Renal cortex interstitium (tissue), 11 donors: ENCODE measurements around the gene GARNL3. TPM values are rescaled to one million over a fixed set of nuclear protein-coding genes. Genes with fewer than 3 reads are reported as not detected.
A peak's percentile ranks its signal among the peaks of the same experiment; 100 is the strongest.

Experiments used
- DNase-seq, 11 donors: peaks; one replicate each; pipeline ENCODE4 v3.0.0-alpha.2; 2013; ENCODE audit warnings: low read depth in 9 of 11, low spot score in 4 of 11; ENCODE audit errors: extremely low read depth in 1 of 11
- polyA plus RNA-seq, 3 donors: library from polyadenylated mRNA; unstranded; fragments of 120-200 nt; gene quantifications; one replicate each; pipeline ENCODE4 v1.2.1, GENCODE V29; 2013; ENCODE audit not compliant: insufficient read length in 3 of 3

The GARNL3 gene
- polyA plus RNA-seq, 3 donors: 13.9 to 18.1 (median 16.1) TPM

DNA sequence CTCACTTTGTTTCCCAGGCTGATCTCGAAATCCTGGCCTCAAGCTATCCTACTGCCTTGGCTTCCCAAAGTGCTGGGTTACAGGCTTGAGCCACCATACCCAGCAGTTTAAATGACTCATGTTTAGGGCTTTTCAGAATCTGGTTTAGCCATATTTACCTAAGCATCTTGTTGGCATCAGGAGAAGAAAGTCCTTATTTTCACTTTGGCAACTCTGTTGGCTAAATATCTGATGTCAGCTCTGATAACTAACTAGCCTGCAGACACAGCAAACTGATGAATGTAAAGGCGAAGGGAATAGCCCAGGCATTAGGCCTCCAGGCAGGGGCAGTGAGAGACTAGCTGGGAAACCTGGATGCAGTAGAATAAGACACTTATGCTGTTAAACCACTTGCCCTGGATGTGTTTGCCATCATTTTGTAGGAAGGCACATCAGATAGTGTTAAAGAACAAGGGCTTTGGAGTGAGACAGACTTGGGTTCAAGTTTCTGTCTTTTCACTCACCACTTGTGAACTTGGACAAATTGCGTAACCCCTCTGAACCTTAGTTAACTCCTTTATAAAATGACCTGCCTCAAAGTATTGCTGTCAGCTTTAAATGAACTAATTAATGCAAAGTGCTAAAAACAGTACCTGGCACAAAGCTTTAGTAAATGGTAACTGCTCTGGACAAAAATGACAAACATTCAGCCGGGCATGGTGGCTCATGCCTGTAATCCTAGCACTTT, 34.7 kb upstream of the GARNL3 start:
- DNase-seq: no peak

DNA sequence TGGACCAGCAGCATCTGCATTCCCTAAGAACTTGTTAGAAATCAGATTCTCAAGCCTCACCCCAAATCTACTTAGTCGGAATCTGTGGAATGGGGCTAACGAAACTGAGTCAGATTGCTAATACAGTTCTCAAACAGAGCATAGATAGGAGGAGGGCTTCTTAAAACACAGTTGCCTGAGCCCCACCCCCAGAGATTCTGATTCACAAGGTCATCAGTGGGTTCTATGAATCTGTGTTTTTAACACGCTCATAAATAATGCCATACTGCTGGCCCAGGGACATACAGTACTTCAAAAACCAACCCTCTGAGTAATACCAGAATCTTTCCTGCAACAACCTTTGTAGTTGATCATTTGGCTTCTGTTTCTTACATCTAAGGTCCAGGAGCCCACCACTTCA, 32.9 kb upstream of the GARNL3 start:
- no peak for DNase-seq

DNA sequence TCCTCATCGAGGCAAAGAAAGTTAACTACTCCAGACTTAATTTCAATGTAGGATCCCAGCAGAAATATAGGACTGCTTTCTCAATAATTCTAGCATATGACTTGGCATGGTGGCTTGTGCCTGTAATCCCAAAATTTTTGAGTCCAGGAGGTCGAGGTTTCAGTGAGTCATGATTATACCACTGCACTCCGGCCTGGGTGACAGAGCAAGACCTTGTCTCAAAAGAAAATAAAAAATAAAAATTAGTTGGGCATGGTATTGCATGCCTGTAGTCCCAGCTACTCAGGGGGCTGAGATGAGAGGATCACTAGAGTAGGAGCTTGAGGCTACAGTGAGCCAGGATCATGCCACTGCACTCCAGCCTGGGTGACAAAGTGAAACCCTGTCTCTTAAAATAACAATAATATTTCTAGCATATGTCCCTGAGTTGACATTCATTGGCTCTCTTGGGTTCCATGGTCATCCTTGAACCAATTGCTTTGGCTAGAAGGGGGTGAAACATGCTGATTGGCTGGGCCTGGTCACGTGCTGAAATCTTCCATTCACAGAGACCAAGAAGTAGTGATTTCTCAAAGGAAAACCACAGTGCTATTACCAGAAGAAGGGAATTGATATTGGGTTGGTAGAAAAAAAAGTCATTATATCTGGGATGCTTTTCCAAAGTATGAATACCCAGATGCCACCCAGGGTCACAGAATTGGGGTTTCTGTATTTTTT, 31.6 kb upstream of the GARNL3 start:
- no peak for DNase-seq

DNA sequence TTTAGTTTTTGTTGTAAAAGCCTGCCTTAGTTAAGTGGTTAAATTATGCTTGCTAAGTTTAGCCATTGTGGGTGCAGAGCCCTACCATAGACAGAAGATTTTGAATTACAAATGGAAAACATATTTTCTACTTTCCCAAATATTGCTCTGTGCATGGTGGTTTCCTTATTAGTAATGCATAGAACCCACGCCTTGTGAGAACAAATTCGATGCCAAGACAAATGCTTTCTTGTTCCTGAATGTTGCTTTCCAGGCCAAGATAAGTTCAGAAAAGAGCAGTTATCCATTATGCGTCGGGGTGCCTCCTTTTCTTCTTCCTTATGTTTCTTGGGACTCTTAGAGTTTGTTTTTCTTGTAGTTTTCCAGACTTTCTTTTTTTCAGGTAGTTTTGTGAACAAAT, 31.0 kb upstream of the GARNL3 start:
- no peak for DNase-seq

DNA sequence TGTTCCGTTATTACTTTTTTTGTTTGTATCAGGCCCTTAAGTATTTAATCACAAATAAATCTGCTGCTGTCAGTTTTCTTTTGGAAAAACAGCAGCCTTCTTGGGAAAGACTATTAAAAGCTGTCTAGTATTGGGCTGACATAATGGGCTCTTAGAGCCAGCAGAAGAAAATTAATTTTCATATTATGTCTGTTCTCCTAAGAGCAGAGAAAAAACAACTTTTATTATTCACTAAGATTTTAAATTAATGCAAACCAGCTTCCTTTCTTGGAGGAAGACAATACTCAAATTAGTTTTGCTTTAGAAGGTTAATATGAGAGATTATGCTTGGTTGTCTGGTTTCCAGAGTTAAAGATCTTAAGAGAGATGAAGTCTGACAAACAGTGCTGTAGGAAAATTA, 30.6 kb upstream of the GARNL3 start:
- no peak for DNase-seq

DNA sequence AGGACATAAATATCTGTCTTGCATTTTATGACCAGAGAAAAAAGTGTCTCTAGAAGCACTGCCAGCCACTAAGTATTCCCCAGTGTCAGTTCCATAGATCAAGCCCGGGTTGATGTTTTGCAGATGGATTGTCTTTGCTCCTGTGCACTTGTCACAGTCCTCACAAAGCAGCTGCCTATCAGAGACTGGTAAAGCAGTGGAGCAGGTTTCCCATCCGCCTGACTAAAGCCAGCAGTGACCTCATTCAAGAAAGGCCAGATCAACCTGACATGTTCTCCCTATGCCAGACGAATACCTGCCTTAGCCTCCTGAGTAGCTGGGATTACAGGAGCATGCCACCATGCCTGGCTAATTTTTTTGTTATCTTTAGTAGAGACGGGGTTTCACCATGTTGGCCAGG, 26.8 kb upstream of the GARNL3 start:
- no peak for DNase-seq

DNA sequence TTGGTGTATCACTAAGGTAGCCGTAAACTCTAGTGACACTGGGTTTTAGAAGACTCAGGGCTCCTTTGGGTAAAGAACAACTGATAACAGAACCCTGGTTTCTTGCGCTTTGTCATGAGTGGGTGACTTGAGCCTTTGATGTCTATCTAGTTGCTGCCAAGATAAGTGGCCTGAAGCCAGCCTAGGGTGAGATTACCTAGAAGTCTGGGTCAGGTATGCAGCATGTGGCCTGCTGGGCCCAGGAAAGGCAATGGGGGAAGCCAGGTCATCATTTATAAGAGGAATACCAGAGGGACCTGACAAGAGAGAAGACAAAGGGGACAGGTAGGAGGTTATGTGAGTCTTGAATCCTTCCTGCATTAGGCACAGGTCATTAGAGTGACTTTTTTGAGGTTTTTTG, 23.2 kb upstream of the GARNL3 start:
- DNase-seq: no peak

DNA sequence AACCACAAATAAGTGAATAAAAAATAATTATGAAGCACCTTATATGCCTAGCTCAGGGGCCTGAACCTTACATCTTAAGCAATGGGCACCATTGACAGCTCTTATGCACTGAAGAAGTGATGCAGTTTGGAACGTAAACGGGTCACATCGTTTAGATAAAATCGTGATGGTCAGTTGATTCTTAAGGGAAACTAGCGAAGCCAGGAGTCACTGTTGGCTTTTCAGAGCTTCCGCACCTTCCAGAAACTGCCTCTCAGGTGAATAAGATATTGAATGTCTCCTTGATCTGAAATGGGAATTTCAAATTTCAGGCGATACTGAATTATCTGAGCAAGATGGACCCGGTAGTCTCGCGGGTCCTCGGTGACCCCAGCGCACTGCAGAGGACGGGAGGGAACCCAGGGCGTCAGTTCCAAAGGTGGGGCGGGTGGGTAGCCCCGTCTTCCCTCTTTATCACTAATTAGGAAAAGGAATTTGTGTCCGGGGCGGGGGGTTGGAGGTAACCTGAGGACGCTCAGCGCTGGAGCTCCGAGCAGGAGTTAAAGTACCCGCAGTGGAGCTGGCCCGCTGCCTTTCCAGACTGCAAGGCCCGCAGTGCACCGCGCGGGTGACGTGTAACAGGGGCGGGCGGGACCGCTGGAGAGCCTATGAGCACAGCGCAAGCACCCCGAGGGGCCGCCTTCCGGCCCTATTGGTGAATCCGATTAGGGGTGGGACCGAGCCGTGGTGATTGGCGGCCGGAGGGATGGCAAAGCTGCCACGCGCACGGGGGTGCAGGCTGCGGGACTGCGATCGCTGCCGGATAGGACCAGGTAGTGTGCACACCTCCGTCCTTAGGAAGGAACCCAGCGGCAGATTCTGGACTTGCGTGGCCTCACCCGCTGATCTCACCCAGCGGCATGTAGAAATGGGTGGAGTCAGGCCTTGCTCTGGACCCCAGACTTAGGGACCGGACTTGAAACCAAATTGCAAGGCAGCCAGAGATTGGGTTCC, 19.7 kb upstream of the GARNL3 start:
- DNase-seq: peak; percentile 81 to 95 (median 92)

DNA sequence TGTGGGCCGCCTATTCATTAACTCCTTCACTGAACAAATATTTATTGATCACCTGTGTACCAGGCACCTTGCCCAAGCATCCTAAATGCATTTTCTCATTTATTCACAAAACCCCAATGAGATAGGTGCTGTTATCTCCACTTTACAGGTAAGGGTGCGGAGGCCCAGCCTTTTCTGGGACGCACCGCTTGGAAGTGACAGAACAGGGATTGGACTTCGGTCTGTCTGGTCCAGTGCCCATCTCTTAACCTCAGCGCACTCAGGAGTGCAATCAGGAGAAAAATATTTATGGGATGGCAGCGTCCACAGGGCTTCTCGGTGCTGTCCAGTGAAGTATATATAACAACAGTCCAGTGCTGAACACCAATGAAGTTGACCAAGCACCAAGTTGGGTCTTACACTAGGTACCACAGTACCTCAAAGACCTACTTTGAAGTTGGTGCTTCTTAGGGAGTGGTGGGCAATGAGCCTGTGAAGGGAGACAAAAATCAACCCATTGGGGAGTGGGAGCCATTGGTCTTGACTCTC, 18.9 kb upstream of the GARNL3 start:
- no peak for DNase-seq

DNA sequence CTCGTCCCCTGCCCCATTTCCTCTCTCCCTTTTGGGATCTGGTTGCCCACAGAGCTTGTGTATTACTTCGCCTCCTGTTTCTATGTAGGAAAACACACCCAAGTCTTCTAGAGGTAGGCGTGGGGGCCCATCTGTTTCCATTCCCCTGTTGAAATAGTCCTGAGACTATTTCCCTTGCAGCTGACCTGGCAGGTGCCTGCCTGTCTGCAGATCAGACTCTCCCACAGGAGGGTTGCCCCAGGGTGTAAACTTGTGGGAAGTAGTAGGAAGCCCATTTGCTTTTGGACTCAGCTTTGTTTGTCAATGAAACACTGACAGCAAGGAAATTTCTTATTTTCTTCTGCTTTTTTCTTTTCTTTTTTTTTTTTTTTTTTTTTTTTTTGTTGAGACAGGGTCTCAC, 16.3 kb upstream of the GARNL3 start:
- no peak for DNase-seq

DNA sequence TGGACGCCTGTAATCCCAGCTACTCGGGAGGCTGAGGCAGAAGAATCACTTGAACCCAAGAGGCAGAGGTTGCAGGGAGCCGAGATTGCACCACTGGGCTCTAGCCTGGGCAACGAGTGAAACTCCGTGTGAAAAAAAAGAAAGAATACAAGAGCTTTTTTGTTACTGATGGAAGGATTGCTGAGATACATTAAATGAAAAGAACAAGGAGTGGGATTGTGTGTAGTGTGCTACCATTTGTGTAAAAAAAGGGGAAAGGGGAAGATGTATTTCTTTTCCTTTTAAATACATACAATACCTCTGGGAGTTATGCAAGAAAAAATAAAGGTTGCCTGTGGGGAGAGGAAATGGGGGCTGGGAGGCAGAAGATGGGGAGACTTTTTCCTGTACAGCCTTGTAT, 14.7 kb upstream of the GARNL3 start:
- DNase-seq: no peak

DNA sequence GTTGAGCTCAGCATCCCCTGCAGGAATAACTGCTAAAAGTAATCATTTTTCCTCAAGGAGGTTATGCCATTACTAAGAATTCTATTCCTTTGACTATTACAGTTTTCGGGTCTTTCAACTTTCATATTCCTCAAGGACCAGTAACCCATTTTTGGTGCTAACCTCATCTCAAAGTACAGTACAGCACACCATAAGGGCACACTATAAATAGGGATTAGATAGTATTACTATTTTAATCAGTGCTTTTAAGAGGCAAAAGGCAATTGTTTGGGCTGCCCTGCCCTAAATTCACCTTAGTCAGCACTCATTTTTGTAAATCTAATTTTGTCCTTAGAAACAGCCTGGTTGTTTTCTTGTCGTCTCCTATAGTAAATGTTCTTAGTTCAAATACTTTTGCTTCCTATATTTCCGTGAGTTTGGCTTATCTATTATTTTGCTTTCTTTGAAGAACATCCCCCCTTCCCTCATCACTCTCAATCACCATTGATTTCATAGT, 13.6 kb upstream of the GARNL3 start:
- DNase-seq: no peak

DNA sequence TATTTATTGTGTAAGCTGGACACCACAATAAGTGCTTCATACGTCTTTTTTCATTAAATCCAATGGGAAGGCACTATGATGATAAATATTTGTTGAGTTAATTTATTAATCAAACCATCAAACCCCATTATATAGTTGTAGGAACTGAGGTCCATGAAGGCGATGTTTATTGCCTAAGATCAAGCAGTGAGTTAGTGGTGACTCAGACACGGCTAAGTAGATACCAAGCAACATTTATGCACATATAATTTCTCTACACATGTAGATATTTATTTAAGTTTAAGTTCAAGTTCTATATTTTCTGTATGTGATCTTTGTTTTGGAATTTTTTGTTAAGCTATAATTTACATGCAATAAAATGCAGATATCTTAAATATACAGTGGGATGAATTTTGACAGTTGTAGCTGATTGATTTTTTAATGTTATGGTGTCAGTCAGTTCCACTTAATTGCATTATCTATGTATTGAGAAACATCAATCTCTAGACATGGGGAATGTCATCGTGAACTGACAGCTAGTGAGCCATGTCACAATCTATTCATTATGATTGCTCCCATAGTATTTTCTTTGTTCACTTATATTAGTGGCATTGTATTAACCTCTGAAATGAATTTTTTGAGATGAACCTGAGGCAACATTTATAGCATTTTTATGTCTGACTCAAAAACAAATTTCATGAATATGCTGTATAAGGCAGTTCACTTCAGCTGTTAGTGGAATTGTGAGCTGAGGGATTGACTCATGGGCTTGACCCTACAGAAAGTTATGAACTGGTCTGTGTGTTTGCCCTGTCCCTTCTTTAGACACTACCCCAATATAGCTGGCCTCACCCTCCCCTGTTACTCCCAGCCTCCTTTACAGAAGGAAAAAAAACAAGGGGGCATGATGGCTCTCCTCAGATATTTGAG, 11.9 kb upstream of the GARNL3 start:
- DNase-seq: no peak

DNA sequence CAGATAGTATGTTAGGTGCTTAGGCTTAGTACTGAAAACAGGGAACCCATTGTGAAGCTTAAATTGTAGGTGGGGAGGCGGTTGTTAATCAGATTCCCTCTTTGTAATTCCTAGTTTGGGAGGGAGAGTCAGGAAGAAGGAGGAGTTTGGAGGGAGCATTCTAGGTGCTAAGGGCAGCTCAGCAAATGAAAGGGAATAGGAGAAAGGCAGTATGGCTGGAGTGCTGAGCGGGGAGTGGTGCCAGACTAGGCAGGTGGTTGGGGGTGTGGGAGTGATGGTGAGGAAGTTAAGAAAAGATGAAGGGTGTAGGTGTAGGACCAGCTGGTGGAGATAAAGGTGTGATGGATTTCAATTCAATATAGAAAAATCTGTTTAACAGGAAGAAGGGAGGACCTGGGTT, 11.1 kb upstream of the GARNL3 start:
- DNase-seq: no peak

DNA sequence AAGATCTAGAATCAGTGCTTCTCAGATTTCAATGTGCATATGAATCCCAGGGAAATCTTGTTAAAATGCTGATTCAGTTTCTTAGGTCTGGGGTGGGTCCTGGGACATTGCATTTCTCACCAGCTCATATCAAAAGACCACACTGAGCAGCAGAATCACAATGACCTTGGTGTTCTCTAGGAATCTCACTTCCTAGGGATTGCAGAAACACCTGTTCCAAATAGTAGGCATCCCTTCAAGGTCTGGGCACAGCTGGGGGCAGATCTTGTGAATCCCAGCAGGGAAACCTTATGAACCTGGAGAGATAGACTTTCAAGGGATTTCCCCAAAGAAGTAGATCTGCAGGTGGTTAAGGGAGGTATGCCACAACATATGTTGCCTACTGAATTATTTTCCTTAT, 8.9 kb upstream of the GARNL3 start:
- no peak for DNase-seq

DNA sequence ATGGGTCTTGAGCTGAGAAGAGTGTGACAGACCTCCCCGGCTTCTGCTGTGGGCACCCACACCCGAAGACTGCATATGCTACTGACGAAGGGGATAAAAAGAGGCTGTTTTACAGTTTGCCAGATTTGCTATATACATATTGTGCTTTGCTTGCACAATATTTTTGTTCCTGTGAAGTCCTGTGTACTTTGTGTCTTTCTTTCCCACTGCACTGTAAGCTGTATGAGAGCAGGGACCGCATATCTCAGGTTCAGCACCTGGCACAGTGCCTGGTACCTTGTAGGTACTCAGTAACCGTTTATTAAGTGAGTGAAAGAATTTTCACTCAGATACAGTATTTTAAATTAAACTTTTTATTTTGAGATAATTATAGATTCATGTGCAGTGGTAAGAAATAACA, 8.2 kb upstream of the GARNL3 start:
- no peak for DNase-seq

DNA sequence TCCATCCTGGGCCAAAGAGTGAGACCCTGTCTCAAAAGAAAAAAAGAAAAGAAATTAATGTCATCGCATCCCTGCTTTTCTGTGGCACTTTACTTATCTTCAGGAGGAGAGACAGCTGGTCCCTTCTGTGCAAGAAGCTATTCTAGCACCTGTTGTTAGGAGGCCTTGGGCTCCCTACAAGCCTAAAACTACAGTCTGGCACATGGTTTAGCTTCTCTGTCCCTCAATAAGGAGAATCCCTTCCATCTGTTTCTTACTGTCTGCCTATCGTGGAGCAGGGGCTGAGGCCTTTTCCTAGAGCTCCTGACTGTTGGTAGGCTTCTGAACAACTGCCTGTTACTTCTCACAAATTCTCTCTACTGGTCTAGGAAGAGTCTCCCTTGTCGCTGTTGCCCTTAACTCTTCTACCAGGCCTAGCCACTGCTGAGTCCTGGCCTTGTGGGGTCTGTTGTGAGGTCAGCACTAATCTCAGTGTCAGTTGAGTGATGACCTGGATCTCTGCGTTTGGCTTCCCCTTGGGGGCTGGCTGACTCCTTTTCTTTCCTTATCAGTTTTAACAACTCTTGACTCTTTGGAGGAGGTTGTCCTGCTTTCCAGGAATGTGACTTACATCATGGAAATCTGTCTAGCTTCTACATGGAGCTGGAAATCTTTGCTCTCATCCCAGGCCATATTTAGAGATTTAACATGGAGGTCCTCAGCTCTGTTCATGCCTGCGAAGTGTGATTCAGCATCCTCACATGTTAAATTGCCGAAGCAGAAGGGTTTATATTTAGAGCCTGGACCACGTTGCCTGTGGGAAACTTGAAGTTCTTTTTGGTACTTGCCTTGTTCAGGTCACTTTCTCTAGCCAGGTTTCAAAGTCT, 5.7 kb upstream of the GARNL3 start:
- no peak for DNase-seq
